GM18951 (cell line): ENCODE measurements around the gene PODXL2.

Source experiments
- POLR2A ChIP-seq: IDR thresholded peaks from 4 replicates; pipeline ENCODE4 v1.6.1; 2011; ENCODE audit warnings: mild to moderate bottlenecking; ENCODE audit not compliant: insufficient read length, insufficient read depth; ENCODE audit errors: extremely low read depth
- in situ Hi-C: fragments of 300-500 bp; cut with MboI; formaldehyde crosslinking; loops from one replicate; pipeline ENCODE4 v1.12.0; 2022; ENCODE audit warnings: low sequenced_read_pairs, mixed read lengths, inconsistent platforms; ENCODE audit not compliant: unreplicated experiment

The PODXL2 gene

GRCh38 chr3:127706312-127706711 is 77.3 kb downstream of the PODXL2 start:
- in situ Hi-C loops = no loop called here
- no peak for TF ChIP-seq POLR2A

GRCh38 chr3:127706785-127707351 is 77.9 kb downstream of the PODXL2 start:
- no peak for TF ChIP-seq POLR2A
- in situ Hi-C loops = no loop called here

GRCh38 chr3:127707851-127708411 is 78.9 kb downstream of the PODXL2 start:
- in situ Hi-C loops = no loop called here
- TF ChIP-seq POLR2A = no peak

GRCh38 chr3:127708837-127709236 is 79.9 kb downstream of the PODXL2 start:
- no peak for TF ChIP-seq POLR2A
- in situ Hi-C loops = no loop called here

GRCh38 chr3:127709320-127710060 is 80.5 kb downstream of the PODXL2 start:
- TF ChIP-seq POLR2A = no peak
- in situ Hi-C loops = no loop called here

GRCh38 chr3:127710155-127710941 is 81.4 kb downstream of the PODXL2 start:
- in situ Hi-C loops = no loop called here
- no peak for TF ChIP-seq POLR2A

GRCh38 chr3:127711021-127711695 is 82.2 kb downstream of the PODXL2 start:
- TF ChIP-seq POLR2A = no peak
- in situ Hi-C loops = no loop called here

- in situ Hi-C loops = no loop called here
- no peak for TF ChIP-seq POLR2A
Measured at GRCh38 chr3:127711896-127712295, 82.9 kb downstream of the PODXL2 start.

GRCh38 chr3:127712461-127712860 is 83.5 kb downstream of the PODXL2 start:
- in situ Hi-C loops = no loop called here
- no peak for TF ChIP-seq POLR2A

- no peak for TF ChIP-seq POLR2A
- in situ Hi-C loops = no loop called here
Measured at GRCh38 chr3:127712881-127713771, 84.1 kb downstream of the PODXL2 start.

- in situ Hi-C loops = no loop called here
Measured at GRCh38 chr3:127714125-127714571, 85.2 kb downstream of the PODXL2 start.

GRCh38 chr3:127714866-127715265 is 85.9 kb downstream of the PODXL2 start:
- no peak for TF ChIP-seq POLR2A
- in situ Hi-C loops = no loop called here

More at GRCh38 chr3:127714125-127714571, 85.2 kb downstream of the PODXL2 start:
- TF ChIP-seq POLR2A = no peak
